ENCODE measurements around the gene PRKCB. TPM values are rescaled to one million over a fixed set of nuclear protein-coding genes. Genes with fewer than 3 reads are reported as not detected.
"Not testable (repeated sequence)": the region's sequence is repeated elsewhere in the genome, so short reads cannot be mapped to it uniquely, and the experiment has no call there.

Gene PRKCB
- total RNA-seq, 6 experiments from 2014 or later = not detected

DNA sequence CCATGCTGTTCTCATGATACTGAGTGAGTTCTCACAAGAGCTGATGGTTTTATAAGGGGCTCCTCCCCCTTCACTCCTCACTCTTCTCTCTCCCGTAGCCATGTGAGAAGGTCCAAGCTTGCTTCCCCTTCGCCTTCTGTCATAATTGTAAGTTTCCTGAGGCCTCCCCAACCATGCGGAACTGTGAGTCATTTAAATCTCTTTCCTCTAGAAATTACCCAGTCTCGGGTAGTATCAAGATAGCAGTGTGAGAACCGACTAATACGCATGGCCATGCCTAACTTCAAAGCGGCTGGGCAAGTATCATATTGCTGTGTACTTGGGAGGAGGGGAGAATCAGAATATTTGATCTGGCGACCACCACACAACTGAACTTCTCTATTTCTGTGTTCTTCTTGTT, 88.3 kb downstream of the PRKCB start:
- Mint-ChIP-seq H3K27ac (no peak overlapping the region), H3K9me3 (peaks cover 36% of the 10 kb centered on the region), H3K4me3 (no peak overlapping the region), H3K4me1 (ENCODE audit: low read depth) (no peaks in the 10 kb centered on the region), H3K36me3 (ENCODE audit: low read depth) (no peaks in the 10 kb centered on the region; the same call in 1 of the 2 replicates), H3K27me3 (ENCODE audit: insufficient read depth) (no peaks in the 10 kb centered on the region)
- DNase-seq = no peak
- TF ChIP-seq CTCF (IDR thresholded peaks at IDR 0.05) = no peak

DNA sequence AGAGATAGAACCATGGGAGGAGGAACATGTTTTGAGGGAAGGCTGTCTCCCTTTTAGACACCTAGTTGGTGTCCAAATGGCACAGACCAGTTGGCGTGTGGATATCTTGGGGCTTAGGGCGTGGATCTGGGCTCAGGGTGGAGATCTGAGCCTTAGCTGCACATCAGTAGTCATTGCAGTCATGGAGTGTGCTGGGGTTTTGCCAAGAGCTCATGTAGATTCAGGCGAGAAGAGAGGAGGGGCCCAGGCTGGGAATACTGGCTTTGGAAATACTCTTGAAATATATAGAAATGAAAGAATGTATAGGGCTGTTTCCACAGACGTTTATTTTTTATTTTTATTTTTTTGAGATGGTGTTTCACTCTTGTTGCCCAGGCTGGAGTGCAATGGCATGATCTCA, 92.0 kb downstream of the PRKCB start:
- H3K9me3 Mint-ChIP-seq = peaks cover 26% of the 10 kb centered on the region
- no peak for DNase-seq
- H3K27ac Mint-ChIP-seq = no peak overlapping the region
- no peaks in the 10 kb centered on the region for H3K4me1 Mint-ChIP-seq (ENCODE audit: low read depth)
- H3K4me3 Mint-ChIP-seq = no peak overlapping the region
- no peak for TF ChIP-seq CTCF (IDR thresholded peaks at IDR 0.05)
- H3K27me3 Mint-ChIP-seq (ENCODE audit: insufficient read depth) = no peaks in the 10 kb centered on the region; the same call in none of the 2 replicates
- no peaks in the 10 kb centered on the region for H3K36me3 Mint-ChIP-seq (ENCODE audit: low read depth)

GRCh38 chr16:23929237-23929636, 93.5 kb downstream of the PRKCB start:
- peaks cover 40% of the 10 kb centered on the region for H3K9me3 Mint-ChIP-seq

GRCh38 chr16:23929856-23930255, 94.1 kb downstream of the PRKCB start:
- peaks cover 45% of the 10 kb centered on the region for H3K9me3 Mint-ChIP-seq

More at GRCh38 chr16:23929237-23929636, 93.5 kb downstream of the PRKCB start:
- Mint-ChIP-seq H3K4me1 (ENCODE audit: low read depth) (no peaks in the 10 kb centered on the region), H3K27me3 (ENCODE audit: insufficient read depth) (no peaks in the 10 kb centered on the region; the same call in none of the 2 replicates), H3K27ac (no peak overlapping the region), H3K4me3 (no peak overlapping the region), H3K36me3 (ENCODE audit: low read depth) (no peaks in the 10 kb centered on the region)
- no peak for TF ChIP-seq CTCF (IDR thresholded peaks at IDR 0.05)
- no peak for DNase-seq

GRCh38 chr16:23930791-23931190, 95.0 kb downstream of the PRKCB start:
- no peak for TF ChIP-seq CTCF (IDR thresholded peaks at IDR 0.05)
- DNase-seq = no peak
- Mint-ChIP-seq H3K4me3 (no peak overlapping the region), H3K36me3 (ENCODE audit: low read depth) (no peaks in the 10 kb centered on the region), H3K4me1 (ENCODE audit: low read depth) (no peaks in the 10 kb centered on the region), H3K27ac (no peak overlapping the region), H3K27me3 (ENCODE audit: insufficient read depth) (no peaks in the 10 kb centered on the region; the same call in none of the 2 replicates), H3K9me3 (peaks cover 47% of the 10 kb centered on the region)

More at GRCh38 chr16:23929856-23930255, 94.1 kb downstream of the PRKCB start:
- Mint-ChIP-seq H3K4me3 (no peak overlapping the region), H3K27me3 (ENCODE audit: insufficient read depth) (no peaks in the 10 kb centered on the region; the same call in none of the 2 replicates), H3K4me1 (ENCODE audit: low read depth) (no peaks in the 10 kb centered on the region), H3K27ac (no peak overlapping the region), H3K36me3 (ENCODE audit: low read depth) (no peaks in the 10 kb centered on the region)
- TF ChIP-seq CTCF (IDR thresholded peaks at IDR 0.05) = no peak
- no peak for DNase-seq

GRCh38 chr16:23931199-23931598, 95.4 kb downstream of the PRKCB start:
- Mint-ChIP-seq H3K27ac (no peak overlapping the region), H3K36me3 (ENCODE audit: low read depth) (no peaks in the 10 kb centered on the region), H3K27me3 (ENCODE audit: insufficient read depth) (no peaks in the 10 kb centered on the region; the same call in none of the 2 replicates), H3K4me3 (no peak overlapping the region), H3K4me1 (ENCODE audit: low read depth) (no peaks in the 10 kb centered on the region), H3K9me3 (peaks cover 49% of the 10 kb centered on the region)
- no peak for DNase-seq
- TF ChIP-seq CTCF (IDR thresholded peaks at IDR 0.05) = no peak

DNA sequence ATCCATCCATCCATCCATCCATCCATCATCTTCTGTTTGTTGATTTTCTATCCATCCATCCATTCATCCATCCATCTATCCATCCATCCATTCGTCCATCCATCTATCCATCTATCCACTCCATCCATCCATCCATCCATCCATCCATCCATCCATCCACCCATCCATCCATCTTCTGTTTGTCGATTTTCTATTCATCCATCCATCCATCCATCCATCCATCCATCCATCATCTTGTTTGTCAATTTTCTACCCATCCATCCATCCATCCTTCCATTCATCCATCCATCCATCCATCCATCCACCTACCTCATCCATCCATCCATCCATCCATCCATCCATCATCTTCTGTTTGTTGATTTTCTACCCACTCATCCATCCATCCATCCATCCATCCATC, 97.9 kb downstream of the PRKCB start:
- H3K4me3 Mint-ChIP-seq; H3K36me3 Mint-ChIP-seq (ENCODE audit: low read depth); H3K27me3 Mint-ChIP-seq (ENCODE audit: insufficient read depth); H3K4me1 Mint-ChIP-seq (ENCODE audit: low read depth); H3K27ac Mint-ChIP-seq; DNase-seq: not testable (repeated sequence)
- H3K9me3 Mint-ChIP-seq = peaks cover 54% of the 10 kb centered on the region
